NCI-H2081 (cell line): ENCODE measurements around the gene ENOX1.
A peak's percentile ranks its signal among the peaks of the same experiment; 100 is the strongest.
"Not testable (repeated sequence)": the region's sequence is repeated elsewhere in the genome, so short reads cannot be mapped to it uniquely, and the experiment has no call there.

ENCODE experiments used
- DNase-seq, 2 experiments: peaks; one replicate each; lab custom pipeline; 2025; lab: John Stamatoyannopoulos, UW

Gene ENOX1

GRCh38 chr13:43203781-43204180, 583.0 kb downstream of the ENOX1 start:
- DNase-seq = no peak

- no peak for DNase-seq
Observed at GRCh38 chr13:43200736-43201135, 586.0 kb downstream of the ENOX1 start.

GRCh38 chr13:43200307-43200706, 586.5 kb downstream of the ENOX1 start:
- DNase-seq = no peak

- no peak for DNase-seq
Observed at GRCh38 chr13:43196750-43197370, 589.9 kb downstream of the ENOX1 start.

GRCh38 chr13:43196086-43196621, 590.6 kb downstream of the ENOX1 start:
- DNase-seq = peak in 1 of 2 experiments; percentile 36

GRCh38 chr13:43195551-43195950, 591.2 kb downstream of the ENOX1 start:
- DNase-seq = no peak

- DNase-seq = no peak
Observed at GRCh38 chr13:43195112-43195511, 591.7 kb downstream of the ENOX1 start.

- no peak for DNase-seq
Observed at GRCh38 chr13:43193789-43194420, 592.9 kb downstream of the ENOX1 start.

- no peak for DNase-seq
Observed at GRCh38 chr13:43191546-43191945, 595.2 kb downstream of the ENOX1 start.

- no peak for DNase-seq
Observed at GRCh38 chr13:43185226-43185625, 601.5 kb downstream of the ENOX1 start.

GRCh38 chr13:43180837-43181236, 605.9 kb downstream of the ENOX1 start:
- DNase-seq = no peak

DNA sequence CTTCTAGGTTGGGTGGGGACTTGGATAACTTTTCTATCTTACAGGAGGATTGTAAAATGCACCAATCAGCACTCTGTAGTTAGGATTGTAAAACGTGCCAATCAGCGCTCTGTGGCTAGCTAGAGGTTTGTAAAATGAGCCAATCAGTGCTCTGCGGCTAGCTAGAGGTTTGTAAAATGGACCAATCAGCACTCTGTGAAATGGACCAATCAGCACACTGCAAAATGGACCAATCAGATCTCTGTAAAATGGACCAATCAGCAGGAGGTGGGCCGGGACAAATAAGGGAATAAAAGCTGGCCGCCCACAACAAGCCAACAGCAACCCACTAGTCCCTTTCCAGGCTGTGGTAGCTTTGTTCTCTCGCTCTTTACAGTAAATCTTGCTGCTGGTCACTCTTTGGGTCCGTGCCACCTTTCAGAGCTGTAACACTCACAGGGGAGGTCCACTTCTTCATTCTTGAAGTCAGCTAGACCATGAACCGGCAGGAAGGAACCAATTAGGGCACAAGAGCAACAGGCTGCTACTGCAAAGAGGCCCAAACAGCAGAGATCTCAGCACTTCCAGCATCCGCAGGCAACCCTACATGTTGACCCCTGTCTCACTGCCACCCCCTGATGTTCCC, 606.6 kb downstream of the ENOX1 start:
- DNase-seq = no peak

DNA sequence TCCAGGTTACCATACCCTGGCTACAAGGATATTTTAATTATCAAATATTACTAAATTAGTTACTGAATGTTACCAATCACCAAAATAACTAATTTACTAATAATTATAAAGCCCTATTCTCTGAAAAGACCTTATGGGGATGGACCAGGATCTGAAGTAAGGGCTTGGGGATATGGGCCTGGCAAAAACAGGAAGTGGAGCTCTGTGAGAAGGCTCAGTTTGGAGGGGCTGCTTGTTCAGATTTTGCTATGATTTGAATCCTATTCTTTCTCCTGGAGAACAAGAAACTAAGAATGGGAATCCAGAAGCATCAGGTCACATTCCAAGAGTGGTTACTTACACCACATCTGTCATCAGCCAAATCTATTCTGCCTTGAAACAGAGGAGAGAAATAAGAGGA, 615.3 kb downstream of the ENOX1 start:
- no peak for DNase-seq

DNA sequence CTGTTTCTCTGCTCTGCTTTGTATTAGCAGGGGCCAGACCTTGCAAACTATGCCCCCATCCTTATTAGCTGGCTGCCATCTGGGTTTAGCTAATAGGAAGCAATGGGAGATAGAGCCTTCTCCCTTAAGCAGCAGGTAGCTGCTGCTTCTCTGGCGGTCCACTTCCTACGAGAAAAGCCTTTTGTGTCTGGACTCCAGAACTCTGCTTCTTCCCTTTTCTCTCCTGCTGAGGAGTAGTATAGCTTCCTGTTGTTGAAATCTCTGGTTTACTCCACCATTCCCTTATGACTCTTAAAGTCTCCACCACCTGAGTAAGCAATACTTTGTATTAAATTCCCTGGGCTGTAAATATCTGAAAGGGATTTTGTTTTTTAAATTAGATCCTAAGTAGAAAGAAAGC, 616.3 kb downstream of the ENOX1 start:
- no peak for DNase-seq

DNA sequence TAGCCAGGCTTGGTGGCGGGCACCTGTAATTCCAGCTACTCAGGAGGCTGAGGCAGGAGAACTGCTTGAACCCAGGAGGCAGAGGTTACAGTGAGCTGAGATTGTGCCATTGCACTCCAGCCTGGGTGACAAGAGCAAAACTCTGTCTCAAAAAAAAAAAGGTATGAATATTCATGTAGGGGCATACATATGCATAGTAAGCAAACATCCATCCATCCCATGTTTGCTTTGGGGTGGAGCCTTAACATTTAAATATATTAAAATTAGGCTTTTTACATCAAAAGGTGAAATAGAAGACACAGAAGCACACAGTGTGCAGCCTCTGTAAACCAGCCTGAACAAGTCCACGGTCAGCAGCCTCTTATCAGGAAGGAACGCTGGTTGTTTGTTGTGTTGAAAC, 618.3 kb downstream of the ENOX1 start:
- DNase-seq = not testable (repeated sequence)

DNA sequence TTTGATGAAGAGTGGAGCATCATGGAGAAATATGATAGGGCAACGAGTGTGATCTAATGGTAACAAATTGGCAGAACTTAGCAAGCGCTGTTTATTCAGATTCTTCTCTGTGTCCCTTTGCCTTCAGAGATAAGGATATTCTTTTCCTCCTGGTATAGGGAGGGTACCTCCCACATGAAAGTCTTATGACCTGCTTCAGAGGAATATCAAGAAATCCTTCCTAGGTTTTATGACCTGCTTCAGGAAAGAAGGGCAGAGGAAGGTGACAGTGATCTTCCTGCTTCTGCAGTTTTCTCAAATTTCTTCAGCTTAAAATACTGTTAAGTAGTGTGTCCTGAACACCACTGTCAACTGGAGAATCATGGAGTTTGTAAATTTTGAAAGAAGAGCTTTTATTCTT, 619.0 kb downstream of the ENOX1 start:
- DNase-seq = no peak

- DNase-seq = no peak
Observed at GRCh38 chr13:43166644-43167457, 619.9 kb downstream of the ENOX1 start.
